ENCODE measurements around the gene CHRNA4. TPM values are rescaled to one million over a fixed set of nuclear protein-coding genes. Genes with fewer than 3 reads are reported as not detected.
"Not testable (repeated sequence)": the region's sequence is repeated elsewhere in the genome, so short reads cannot be mapped to it uniquely, and the experiment has no call there.

Gene CHRNA4
- total RNA-seq, 1 donor from 2014 or later = 0.20 TPM

GRCh38 chr20:63397946-63398450, 36.8 kb upstream of the CHRNA4 start:
- DNase-seq = no peak

- no peak for DNase-seq
Observed at GRCh38 chr20:63397155-63397843, 36.1 kb upstream of the CHRNA4 start.

- no peak for DNase-seq
Observed at GRCh38 chr20:63396300-63396699, 35.2 kb upstream of the CHRNA4 start.

- DNase-seq = no peak
Observed at GRCh38 chr20:63395723-63396122, 34.6 kb upstream of the CHRNA4 start.

- no peak for DNase-seq
Observed at GRCh38 chr20:63394920-63395455, 33.8 kb upstream of the CHRNA4 start.

- no peak for DNase-seq
Observed at GRCh38 chr20:63394069-63394919, 33.1 kb upstream of the CHRNA4 start.

GRCh38 chr20:63393566-63393965, 32.4 kb upstream of the CHRNA4 start:
- DNase-seq = no peak

GRCh38 chr20:63392465-63393365, 31.6 kb upstream of the CHRNA4 start:
- DNase-seq = no peak

GRCh38 chr20:63387917-63388316, 26.8 kb upstream of the CHRNA4 start:
- DNase-seq = no peak

- no peak for DNase-seq
Observed at GRCh38 chr20:63387393-63387792, 26.2 kb upstream of the CHRNA4 start.

- no peak for DNase-seq
Observed at GRCh38 chr20:63386491-63386890, 25.3 kb upstream of the CHRNA4 start.

GRCh38 chr20:63385819-63386218, 24.7 kb upstream of the CHRNA4 start:
- no peak for DNase-seq

GRCh38 chr20:63384336-63384735, 23.2 kb upstream of the CHRNA4 start:
- no peak for DNase-seq

GRCh38 chr20:63383556-63383955, 22.4 kb upstream of the CHRNA4 start:
- DNase-seq = no peak

- no peak for DNase-seq
Observed at GRCh38 chr20:63382551-63383300, 21.6 kb upstream of the CHRNA4 start.

- DNase-seq = no peak
Observed at GRCh38 chr20:63381781-63382431, 20.8 kb upstream of the CHRNA4 start.

GRCh38 chr20:63380346-63380870, 19.3 kb upstream of the CHRNA4 start:
- no peak for DNase-seq

- not testable (repeated sequence) for DNase-seq
Observed at GRCh38 chr20:63379872-63380271, 18.7 kb upstream of the CHRNA4 start.

GRCh38 chr20:63379296-63379695, 18.1 kb upstream of the CHRNA4 start:
- DNase-seq = no peak

GRCh38 chr20:63378626-63379025, 17.5 kb upstream of the CHRNA4 start:
- DNase-seq = no peak
